Measurements from ENCODE around the gene TMEM271.

Gene TMEM271

DNA sequence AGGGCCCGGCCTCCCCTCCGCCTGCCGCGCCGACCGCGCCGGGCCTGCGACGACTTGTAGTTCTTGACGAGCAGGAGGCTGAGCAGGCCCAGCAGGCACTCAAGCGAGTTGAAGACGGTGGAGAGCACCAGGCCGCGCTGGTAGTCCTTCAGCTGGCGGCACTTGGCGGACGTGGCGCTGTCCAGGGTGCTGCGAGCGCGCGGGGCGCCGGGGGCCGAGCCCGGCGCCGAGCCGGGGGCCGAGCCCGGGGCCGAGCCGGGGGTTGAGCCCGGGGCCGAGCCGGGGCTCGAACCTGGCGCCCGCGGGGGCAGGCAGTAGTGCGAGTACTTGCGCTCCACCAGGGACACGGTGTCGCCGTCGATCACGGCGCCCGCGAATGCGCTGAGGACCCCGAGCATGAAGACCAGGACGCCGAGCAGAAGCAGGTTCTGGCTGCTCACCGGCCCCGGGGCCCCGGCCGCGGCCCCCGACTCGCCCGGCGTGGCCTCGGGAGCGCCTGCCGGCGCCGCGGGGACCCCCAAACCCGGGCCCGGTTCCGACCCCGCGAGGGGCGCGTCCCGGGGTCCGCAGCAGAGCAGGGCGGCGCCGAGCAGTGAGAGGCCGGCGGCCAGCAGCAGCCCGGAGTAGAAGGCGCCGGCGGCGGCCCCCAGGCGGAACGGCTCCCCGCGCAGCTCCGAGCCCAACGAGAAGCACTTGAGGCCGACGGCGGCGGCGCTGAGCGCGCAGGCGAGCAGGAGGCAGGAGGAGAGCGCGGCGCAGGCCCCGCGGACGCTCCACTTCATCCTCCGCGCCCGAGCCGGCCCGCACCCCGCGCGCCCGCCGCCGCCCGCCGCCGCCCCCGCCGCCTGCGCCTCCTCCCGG lies 584 bp downstream of the TMEM271 start:
- ChIA-PET POLR2A (no interaction called here), CTCF (no interaction called here)
- no peak for DNase-seq (ENCODE audit: extremely low spot score)
- TF ChIP-seq, protein P1, sequence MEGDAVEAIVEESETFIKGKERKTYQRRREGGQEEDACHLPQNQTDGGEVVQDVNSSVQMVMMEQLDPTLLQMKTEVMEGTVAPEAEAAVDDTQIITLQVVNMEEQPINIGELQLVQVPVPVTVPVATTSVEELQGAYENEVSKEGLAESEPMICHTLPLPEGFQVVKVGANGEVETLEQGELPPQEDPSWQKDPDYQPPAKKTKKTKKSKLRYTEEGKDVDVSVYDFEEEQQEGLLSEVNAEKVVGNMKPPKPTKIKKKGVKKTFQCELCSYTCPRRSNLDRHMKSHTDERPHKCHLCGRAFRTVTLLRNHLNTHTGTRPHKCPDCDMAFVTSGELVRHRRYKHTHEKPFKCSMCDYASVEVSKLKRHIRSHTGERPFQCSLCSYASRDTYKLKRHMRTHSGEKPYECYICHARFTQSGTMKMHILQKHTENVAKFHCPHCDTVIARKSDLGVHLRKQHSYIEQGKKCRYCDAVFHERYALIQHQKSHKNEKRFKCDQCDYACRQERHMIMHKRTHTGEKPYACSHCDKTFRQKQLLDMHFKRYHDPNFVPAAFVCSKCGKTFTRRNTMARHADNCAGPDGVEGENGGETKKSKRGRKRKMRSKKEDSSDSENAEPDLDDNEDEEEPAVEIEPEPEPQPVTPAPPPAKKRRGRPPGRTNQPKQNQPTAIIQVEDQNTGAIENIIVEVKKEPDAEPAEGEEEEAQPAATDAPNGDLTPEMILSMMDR (IDR thresholded peaks at IDR 0.05; ENCODE audit: control extremely low read depth, extremely low read depth, low read depth, missing control alignments) = no peak

DNA sequence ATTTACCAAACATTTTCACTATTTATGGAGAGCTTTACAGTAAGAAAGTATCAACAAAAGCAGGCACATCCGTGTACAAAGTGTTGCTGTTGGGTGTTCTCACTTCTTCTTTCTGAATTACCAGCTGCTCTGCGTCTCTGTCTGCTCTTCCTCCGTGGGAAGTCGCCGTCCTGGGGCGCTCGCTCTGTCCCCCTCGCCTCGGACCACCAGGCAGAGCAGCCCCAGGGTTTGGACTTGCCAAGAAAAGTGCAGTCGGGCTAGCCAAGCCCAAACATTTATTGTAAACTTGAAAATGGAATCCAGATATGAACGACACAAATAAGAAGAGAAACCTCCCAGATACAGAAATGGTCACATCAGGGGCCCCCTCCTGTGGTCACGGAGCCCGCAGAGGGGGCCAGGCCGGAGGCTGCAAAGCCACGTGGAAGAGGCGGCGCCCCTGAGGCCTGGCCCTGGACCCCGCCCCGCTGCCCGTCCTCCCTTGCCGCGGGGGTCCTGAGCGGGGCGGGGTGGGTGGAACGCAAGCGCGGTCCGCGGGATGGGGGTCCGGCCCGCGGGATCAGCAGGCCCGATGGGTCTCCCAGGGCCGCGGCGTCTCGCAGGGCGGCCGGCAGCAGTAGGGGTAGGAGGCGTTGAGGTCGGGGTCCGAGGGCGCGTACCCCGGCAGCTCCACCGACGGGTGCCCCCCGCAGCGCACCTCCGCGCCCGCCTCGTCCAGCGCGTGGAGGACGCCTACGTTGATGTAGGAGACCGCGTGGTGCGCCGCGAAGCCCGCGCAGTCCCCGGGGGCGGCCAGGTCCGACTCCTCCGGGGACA lies 1.5 kb downstream of the TMEM271 start:
- ChIA-PET POLR2A (no interaction called here), CTCF (no interaction called here)
- TF ChIP-seq, protein P1 (IDR thresholded peaks at IDR 0.05; ENCODE audit: control extremely low read depth, extremely low read depth, low read depth, missing control alignments) = no peak
- DNase-seq (ENCODE audit: extremely low spot score) = no peak

DNA sequence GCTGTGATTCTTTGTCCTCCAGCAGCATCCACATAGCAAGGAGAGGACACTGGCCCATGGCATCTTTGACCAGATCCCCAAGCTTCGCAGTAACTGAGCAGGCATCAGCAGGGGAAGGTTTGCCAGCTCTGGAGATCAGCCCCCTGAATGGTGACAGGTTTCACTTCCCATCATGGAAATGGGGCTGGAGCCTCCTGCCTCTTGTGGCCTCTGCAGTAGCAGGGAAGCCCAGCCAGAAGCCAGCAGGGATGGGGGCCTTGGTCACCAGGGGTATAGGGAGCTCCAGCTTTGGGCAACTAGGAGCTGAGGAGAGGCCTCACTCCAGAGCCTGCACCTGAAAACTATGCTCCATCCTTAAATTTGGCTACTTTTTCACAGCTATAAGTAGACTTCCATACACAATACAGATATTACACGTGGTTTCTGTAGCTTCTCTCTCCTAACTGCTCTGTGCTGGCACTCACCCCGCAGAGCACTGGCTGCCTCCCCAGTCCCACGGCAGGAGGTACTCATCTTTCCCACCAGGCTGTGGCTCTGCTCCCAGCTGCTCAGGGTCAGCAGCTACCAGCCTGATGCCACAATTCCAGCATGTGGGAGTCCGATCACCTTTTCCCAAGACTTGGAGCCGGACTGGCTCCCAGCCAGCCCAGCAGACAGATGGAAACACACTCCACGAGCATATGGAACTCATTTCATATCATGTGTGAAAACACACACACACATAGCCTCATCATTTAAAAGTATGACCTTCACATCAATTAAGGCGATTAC lies 2.8 kb downstream of the TMEM271 start:
- ChIA-PET CTCF (interaction anchor here (0.9 kb wide), 1 partner anchor 10 kb away, joined by 3 read pairs; no protein-coding TSS in a partner anchor), POLR2A (no interaction called here)
- TF ChIP-seq, protein P1 (IDR thresholded peaks at IDR 0.05; ENCODE audit: control extremely low read depth, extremely low read depth, low read depth, missing control alignments) = no peak
- no peak for DNase-seq (ENCODE audit: extremely low spot score)

DNA sequence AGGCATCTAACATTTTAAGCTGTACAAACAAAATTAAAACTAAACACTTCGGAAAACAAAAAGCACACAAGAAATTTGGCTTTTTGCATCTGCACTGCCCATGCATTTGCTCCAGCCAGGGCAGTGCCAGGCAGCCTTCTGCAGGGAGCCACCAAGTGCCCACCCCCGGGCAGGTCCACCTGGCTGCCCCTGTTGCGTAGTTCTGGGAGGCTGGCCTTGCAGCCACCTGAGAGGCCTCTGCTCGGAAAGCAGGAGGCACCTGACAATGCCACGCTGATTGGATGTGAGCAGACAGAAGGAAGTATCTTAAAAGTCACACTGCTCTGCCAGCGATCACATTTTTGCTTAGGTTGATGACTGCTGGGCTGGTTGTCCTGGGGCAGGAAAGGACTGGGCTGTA lies 3.5 kb downstream of the TMEM271 start:
- no peak for DNase-seq (ENCODE audit: extremely low spot score)
- TF ChIP-seq, protein P1 (IDR thresholded peaks at IDR 0.05; ENCODE audit: control extremely low read depth, extremely low read depth, low read depth, missing control alignments) = no peak
- POLR2A ChIA-PET = no interaction called here
- CTCF ChIA-PET = no interaction called here

DNA sequence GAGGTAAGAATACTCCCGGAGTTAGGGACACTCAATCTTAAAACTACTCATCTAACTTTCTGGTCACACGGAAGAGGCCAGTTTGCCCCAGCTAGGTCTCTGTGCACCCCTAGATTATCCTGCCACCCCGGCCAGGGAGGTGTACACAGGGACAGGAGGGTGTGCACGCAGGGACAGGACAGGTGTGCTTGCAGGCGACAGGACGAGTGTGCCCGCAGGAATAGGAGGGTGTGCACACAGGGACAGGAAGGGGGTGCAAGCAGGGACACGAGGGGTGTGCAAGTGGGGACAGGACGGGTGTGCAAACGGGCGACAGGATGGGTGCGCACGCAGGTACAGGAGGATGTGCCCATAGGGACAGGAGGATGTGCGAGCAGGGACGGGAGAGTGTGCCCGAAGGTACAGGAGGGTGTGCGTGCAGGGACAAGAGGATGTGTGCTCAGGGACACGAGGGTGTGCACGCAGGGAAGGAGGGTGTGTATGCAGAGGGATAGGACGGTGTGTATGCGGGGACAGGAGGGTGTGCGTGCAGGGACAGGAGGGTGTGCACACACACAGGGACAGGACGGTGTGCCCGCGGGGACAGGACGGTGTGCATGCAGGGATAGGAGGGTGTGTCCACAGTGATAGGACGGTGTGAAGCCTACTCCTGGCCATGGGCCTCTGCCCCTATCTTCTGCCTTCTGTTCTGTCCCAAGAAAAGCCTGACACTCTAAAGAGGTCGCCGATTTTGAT lies 4.1 kb downstream of the TMEM271 start:
- TF ChIP-seq, protein P1 (IDR thresholded peaks at IDR 0.05; ENCODE audit: control extremely low read depth, extremely low read depth, low read depth, missing control alignments) = no peak
- ChIA-PET POLR2A (no interaction called here), CTCF (no interaction called here)
- DNase-seq (ENCODE audit: extremely low spot score) = no peak

DNA sequence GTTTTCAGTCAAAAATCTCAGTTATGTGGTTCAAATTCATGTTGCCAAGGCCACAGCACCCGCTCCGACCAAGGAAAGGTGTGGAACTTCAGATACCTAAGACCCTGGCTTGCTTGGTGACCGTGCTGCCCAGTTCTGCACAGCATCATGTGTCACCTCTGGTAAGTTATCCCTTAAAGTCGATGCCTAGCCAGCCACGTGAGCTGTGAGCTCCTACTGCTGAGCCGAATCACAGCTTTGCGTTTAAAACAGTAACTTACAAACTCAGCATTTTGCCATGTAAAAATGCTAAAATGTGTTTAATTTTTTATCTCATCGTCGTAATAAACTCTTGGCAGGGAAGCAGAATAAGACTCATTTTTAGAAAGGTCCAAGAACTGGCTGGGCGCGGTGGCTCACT lies 5.3 kb downstream of the TMEM271 start:
- ChIA-PET CTCF (no interaction called here), POLR2A (no interaction called here)
- DNase-seq (ENCODE audit: extremely low spot score) = no peak
- TF ChIP-seq, protein P1 (IDR thresholded peaks at IDR 0.05; ENCODE audit: control extremely low read depth, extremely low read depth, low read depth, missing control alignments) = no peak
